Stomach (tissue), 4 donors: ENCODE data around the gene CACNB2.

Source experiments
- POLR2A ChIP-seq, 4 donors: fragments of 450-650 bp; IDR thresholded peaks; one replicate each; pipeline ENCODE4 v1.6.1; 2016; ENCODE audit warnings: antibody characterized with exemption in 4 of 4, control low read depth in 2 of 4, mild to moderate bottlenecking in 1 of 4, moderate library complexity in 1 of 4
- TF ChIP-seq, protein P1 (sequence below), 7 experiments: fragments of 450-650 bp in 4 of 7; fragments of 200-600 bp in 3 of 7; sonication (generic) in 3 of 7; IDR thresholded peaks; one replicate each; pipeline ENCODE4 v1.5.1; 2016 to 2019; ENCODE audit warnings: antibody characterized with exemption in 7 of 7, control low read depth in 2 of 7, mild to moderate bottlenecking in 1 of 7

DNA sequence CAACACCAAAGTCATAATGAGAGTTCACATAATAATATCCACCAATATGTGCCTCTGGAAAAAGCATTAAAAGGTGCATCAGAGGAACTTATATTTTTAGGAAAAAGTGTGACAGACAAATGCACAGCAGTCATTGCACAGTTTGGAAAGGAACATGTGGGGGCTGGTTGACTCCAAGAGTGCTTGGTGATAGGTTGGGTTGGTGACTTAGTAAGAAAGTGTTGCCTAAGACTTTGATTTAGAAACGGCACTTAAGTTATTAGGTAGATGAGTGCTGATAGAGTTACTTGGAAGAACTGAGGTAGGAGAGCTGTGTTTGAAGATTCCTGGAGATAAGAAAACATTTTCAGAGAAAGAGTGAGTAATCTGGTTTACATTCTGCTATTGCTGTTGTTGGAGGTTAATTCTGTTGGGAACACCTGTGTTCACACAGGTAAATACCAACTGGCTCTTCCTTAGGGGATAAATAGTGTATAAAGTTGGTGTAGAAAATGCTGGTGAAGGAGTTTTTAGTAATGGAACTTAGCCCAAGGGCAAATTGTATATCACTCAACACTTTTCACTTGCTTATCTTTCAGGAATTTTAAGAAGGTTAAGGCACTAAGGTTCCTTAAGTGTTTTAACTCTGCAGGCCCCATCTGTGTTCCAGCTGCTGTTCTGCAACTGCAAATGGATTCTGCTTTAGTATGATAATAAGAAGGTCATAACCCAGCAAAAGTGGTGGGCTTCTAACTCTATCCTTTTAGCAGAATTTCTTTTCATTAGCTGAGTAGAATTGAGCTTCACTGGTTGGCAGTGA is 315.1 kb downstream of the CACNB2 start:
- TF ChIP-seq, protein P1, sequence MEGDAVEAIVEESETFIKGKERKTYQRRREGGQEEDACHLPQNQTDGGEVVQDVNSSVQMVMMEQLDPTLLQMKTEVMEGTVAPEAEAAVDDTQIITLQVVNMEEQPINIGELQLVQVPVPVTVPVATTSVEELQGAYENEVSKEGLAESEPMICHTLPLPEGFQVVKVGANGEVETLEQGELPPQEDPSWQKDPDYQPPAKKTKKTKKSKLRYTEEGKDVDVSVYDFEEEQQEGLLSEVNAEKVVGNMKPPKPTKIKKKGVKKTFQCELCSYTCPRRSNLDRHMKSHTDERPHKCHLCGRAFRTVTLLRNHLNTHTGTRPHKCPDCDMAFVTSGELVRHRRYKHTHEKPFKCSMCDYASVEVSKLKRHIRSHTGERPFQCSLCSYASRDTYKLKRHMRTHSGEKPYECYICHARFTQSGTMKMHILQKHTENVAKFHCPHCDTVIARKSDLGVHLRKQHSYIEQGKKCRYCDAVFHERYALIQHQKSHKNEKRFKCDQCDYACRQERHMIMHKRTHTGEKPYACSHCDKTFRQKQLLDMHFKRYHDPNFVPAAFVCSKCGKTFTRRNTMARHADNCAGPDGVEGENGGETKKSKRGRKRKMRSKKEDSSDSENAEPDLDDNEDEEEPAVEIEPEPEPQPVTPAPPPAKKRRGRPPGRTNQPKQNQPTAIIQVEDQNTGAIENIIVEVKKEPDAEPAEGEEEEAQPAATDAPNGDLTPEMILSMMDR (IDR thresholded peaks at IDR 0.05): no peak
- no peak for TF ChIP-seq POLR2A (IDR thresholded peaks at IDR 0.05)
